ENCODE data around the gene FBF1. TPM values are rescaled to one million over a fixed set of nuclear protein-coding genes. Genes with fewer than 3 reads are reported as not detected.
A peak's percentile ranks its signal among the peaks of the same experiment; 100 is the strongest.

FBF1 gene
- total and polyA plus RNA-seq, 9 of the 15 experiments (the other 6 are each of a cell fraction or from before 2014, with no cell fraction given): 0.46 to 14.9 (median 7.5) TPM

DNA sequence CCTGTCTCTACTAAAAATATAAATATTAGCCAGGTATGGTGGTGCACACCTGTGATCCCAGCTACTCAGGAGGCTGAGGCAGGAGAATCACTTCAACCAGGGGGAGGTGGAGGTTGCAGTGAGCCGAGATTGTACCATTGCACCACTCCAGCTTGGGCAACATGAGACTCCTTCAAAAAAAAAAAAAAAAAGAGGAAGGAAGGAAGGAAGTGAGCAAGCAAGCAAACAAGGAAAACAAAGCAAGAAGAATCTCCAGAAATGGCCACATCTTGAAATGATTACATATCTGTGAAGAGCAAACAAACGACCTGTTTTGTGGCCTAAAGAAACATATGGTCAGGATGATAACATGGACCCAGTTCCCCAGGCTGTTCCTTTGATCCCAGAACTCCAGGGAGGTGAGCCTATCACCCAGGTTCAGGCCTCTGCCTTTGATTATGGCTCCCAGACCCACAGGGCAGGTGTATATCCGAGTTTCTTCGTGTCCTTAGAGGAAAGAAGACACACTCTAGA lies 29.2 kb upstream of the FBF1 start (continued):
- TF ChIP-seq, protein P1, sequence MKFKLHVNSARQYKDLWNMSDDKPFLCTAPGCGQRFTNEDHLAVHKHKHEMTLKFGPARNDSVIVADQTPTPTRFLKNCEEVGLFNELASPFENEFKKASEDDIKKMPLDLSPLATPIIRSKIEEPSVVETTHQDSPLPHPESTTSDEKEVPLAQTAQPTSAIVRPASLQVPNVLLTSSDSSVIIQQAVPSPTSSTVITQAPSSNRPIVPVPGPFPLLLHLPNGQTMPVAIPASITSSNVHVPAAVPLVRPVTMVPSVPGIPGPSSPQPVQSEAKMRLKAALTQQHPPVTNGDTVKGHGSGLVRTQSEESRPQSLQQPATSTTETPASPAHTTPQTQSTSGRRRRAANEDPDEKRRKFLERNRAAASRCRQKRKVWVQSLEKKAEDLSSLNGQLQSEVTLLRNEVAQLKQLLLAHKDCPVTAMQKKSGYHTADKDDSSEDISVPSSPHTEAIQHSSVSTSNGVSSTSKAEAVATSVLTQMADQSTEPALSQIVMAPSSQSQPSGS (CRISPR knock-in tag; IDR thresholded peaks at IDR 0.05): no peak
- TF ChIP-seq, protein P2, sequence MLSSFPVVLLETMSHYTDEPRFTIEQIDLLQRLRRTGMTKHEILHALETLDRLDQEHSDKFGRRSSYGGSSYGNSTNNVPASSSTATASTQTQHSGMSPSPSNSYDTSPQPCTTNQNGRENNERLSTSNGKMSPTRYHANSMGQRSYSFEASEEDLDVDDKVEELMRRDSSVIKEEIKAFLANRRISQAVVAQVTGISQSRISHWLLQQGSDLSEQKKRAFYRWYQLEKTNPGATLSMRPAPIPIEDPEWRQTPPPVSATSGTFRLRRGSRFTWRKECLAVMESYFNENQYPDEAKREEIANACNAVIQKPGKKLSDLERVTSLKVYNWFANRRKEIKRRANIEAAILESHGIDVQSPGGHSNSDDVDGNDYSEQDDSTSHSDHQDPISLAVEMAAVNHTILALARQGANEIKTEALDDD (IDR thresholded peaks at IDR 0.05): no peak
- TF ChIP-seq TBL1XR1 (IDR thresholded peaks at IDR 0.05; ENCODE audit: low read length in 2 of 2) (peak in 1 of 2 experiments; percentile 77; a peak in 3 of 4 replicates), SMARCB1 (IDR thresholded peaks at IDR 0.05; ENCODE audit: insufficient read length, low read depth) (no peak), KDM1A (IDR thresholded peaks at IDR 0.05) (peak; percentile 99), CC2D1A (IDR thresholded peaks at IDR 0.05) (peak; percentile 94), TRIM28 (IDR thresholded peaks at IDR 0.05) (peak; percentile 45; the same call in 1 of the 2 replicates), NONO (IDR thresholded peaks at IDR 0.05; ENCODE audit: low read depth in 2 of 2, low read length in 1 of 2) (peak in 1 of 2 experiments; percentile 46; a peak in 2 of 4 replicates), CTCFL (IDR thresholded peaks at IDR 0.05; ENCODE audit: borderline replicate concordance, insufficient read depth, low read depth, low read length, poor library complexity, severe bottlenecking) (no peak), LARP7 (IDR thresholded peaks at IDR 0.05) (0 out of 2 replicates have a peak, but pooled peaks have one; percentile 12), SOX6 (IDR thresholded peaks at IDR 0.05) (peak; percentile 98)
- TF ChIP-seq, protein P3, sequence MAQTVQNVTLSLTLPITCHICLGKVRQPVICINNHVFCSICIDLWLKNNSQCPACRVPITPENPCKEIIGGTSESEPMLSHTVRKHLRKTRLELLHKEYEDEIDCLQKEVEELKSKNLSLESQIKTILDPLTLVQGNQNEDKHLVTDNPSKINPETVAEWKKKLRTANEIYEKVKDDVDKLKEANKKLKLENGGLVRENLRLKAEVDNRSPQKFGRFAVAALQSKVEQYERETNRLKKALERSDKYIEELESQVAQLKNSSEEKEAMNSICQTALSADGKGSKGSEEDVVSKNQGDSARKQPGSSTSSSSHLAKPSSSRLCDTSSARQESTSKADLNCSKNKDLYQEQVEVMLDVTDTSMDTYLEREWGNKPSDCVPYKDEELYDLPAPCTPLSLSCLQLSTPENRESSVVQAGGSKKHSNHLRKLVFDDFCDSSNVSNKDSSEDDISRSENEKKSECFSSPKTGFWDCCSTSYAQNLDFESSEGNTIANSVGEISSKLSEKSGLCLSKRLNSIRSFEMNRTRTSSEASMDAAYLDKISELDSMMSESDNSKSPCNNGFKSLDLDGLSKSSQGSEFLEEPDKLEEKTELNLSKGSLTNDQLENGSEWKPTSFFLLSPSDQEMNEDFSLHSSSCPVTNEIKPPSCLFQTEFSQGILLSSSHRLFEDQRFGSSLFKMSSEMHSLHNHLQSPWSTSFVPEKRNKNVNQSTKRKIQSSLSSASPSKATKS (CRISPR knock-in tag; IDR thresholded peaks at IDR 0.05): no peak
- TF ChIP-seq, protein P4, sequence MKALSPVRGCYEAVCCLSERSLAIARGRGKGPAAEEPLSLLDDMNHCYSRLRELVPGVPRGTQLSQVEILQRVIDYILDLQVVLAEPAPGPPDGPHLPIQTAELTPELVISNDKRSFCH (CRISPR knock-in tag; IDR thresholded peaks at IDR 0.05): no peak
- TF ChIP-seq, protein P4 (tag; IDR thresholded peaks at IDR 0.05): peak; percentile 64; the same call in 1 of the 2 replicates
